Measurements from ENCODE around the gene TOM1L2.
"Not testable (repeated sequence)": the region's sequence is repeated elsewhere in the genome, so short reads cannot be mapped to it uniquely, and the experiment has no call there.

The TOM1L2 gene

DNA sequence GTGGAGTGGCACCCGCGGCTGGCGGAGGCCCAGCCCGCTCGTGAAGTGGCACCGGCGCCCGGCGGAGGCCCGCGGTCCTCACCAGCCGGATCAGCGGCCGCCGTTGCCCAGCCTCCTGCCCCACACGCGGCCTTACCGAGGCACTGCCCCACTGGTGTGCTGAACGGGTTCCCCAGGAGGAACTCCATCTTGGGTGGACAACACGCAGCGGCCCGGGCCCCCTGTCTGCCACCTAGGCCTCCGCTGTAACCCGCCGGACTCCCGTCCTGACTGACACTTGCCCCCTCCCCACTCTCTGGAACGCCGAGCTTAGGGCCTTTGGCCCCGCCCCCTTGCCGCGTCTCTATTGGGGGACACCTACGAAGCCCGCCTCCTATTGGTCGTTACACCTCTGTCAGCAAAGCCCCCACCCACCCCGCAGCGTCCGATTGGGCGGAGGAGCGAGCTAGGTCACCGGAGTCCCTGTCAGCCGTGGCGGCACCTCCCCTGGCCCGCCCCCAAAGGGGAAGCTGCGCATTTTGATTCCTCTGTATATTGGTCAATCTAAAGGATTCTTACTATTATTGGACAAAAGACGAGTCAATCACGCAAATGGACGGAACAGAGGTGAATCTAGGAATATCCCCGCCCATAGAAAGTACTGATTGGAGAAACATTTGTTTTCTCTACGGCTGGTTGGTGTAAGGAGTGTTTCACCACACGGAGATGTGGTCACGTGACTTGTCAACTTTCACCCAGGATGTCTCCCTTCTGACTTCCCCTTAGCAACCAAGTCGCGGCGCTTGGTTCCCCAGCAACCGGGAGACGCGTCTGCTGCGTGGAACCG, at the start of gene TOM1L2, which contains the start of gene DRC3:
Gene TOM1L2 (minus strand): TSS at position 275 of the 826 bp plus-strand sequence. CDS start 87 bp downstream, at position 188.
Gene DRC3 (plus strand): TSS at position 737 of the 826 bp plus-strand sequence. CDS start 4,737 bp downstream, outside the sequence.
- peak; percentile 100 for DNase-seq

GRCh38 chr17:18021372-18021771, 49.2 kb upstream of the TOM1L2 start:
- DNase-seq: no peak

DNA sequence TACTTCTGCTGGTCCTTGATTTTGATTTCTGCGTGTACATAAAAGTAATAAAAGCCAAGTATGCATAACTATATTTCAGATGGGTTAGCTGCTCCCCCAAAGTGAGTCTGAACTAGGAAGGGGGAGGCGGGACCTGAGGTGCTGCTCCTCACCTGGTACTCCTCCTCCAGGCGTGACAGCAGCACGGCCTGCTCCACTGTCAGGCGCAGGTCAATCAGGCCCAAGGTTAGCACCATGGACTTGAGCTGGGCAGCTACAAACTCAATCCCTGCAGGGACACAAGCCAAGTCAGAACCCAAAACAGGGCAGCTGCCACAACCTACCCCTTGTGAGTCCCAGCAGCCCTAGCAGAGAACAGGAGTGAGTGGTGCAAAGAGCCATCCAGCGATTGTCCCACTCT, 48.8 kb upstream of the TOM1L2 start:
- no peak for DNase-seq

- no peak for DNase-seq
These were observed 47.6 kb upstream of the TOM1L2 start for GRCh38 chr17:18019838-18020154.

GRCh38 chr17:18018411-18018921, 46.3 kb upstream of the TOM1L2 start:
- DNase-seq: no peak

DNA sequence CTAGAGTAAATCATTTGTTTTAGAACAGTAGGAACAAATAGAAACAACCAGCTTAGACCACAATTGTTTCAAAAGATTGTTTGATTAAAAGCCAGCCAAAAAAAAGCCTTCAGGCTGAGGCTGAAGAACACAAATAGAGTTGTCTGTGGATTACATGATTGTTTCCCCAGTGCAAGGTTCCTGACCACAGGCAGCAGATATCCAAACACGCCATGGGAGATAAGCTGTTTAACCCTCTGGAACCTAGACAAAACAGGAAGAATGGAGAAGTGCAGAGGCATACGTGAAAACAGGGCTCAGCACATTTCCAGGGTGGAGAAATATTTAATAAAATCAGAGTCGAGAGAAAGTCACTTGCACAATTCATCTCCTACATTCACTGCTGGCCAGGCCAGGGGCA, 45.8 kb upstream of the TOM1L2 start:
- DNase-seq: no peak

GRCh38 chr17:18016426-18016825, 44.2 kb upstream of the TOM1L2 start:
- DNase-seq: no peak

DNA sequence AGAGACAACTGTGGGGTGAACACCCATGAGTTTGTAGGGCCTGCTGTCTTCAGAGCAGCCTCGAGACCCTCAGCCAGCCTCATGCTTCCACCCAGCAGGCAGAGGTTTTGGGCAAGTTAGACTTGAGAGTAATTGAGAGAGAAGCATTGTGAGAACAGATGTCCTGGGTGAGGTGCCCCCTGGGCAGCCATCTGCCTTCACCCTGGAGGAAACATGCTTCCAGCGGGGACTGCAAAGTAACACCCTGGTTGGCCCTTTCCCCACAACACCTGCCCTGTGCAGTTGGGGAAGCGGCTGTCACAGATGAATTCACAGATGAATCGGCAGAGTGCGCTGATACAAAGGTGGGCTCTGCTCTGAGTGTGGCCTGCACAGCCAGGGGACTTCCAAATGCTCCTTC, 43.4 kb upstream of the TOM1L2 start:
- DNase-seq: no peak

GRCh38 chr17:18014006-18014405, 41.8 kb upstream of the TOM1L2 start:
- DNase-seq: no peak

DNA sequence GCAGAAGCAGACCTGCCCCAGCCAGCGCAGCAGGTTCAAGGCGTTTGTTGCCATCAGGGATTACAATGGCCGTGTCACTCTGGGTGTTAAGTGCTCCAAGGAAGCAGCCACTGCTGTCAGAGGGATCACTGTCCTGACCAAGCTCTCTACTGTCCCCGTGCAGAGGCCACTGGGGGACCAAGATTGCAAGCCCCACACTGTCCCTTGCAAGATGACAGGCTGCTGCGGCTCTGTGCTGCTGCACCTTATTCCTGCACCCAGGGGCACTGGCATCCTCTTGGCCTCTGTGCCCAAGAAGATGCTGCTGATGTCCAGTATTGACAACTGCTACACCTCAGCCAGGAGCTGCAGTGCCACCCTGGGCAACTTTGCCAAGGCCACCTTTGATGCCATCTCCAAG, 39.1 kb upstream of the TOM1L2 start:
- no peak for DNase-seq

GRCh38 chr17:18009609-18010420, 37.6 kb upstream of the TOM1L2 start:
- DNase-seq: no peak

- DNase-seq: peak; percentile 72
These were observed 36.5 kb upstream of the TOM1L2 start for GRCh38 chr17:18008496-18009268.

DNA sequence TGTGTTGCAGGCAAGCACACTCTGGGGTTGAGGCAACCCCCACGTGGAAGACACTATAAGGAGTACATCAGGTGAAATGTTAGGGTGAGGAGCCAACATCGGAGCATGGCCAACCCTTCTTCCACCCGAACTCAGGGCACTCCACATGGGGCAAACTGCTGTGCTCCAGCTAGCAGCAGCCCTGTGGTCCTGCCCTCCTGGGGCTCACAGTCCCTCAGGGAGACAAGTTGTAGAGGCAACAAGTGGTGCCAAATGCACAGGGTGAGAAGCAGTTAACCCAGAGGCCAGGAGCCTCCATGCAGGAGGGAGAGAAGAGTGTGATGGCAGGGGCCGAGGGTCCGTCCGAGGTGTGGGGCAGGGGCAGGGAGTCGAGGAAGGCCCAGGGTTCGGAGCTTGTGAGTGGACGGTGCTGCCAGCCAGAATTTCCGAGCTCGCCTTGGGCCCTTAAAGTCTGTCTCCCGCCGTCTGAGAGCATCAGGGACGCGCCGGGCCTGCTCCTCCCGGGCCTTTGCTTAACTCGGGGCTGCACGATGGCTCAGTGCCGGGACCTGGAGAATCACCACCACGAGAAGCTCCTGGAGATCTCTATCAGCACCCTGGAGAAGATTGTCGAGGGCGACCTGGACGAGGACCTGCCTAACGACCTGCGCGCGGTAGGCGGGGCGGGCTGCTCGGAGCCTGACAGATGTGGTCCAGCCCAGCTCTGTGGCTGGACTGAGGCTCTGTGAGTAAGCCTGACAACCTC, 34.5 kb upstream of the TOM1L2 start:
- DNase-seq: no peak

- no peak for DNase-seq
These were observed 33.3 kb upstream of the TOM1L2 start for GRCh38 chr17:18005496-18005895.

DNA sequence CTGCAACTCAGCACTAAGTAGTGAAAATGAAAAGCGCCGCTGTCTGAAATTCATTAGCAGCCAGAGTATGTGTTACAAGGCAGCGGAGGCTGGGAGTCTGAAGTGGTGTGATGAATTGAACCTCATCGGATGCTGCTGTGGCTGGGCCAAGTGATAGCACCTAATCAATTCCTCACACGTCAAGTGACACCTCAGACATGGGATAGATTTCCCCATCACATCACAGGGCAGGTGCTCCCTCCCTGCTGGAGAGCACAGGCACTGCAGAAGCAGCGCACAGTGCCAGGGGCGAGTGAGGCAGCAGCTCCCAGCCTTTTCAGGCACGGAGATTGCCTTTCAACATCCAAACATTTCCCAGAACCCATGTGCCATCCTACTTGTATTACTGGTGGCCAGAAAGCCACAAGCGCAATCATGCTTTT, 32.7 kb upstream of the TOM1L2 start:
- DNase-seq: no peak

DNA sequence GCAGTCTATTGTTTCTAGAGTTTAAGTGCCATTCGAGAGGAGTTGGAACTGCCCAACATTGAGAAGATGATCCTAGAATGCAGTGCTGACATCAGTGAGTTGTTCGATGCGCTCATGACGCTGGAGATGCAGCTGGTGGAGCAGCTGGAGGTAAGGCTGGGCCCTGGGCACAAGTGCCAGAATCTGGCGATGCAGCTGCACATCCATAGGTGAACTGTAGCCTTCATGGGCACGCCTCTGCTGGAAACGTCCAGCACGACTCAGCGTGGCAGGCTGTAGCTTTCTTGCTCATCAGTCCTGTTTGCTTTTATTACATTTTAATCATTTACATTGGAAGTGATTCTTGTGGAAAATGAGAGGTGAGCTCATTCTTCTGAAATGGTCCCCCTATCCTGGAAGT, 32.1 kb upstream of the TOM1L2 start:
- no peak for DNase-seq

DNA sequence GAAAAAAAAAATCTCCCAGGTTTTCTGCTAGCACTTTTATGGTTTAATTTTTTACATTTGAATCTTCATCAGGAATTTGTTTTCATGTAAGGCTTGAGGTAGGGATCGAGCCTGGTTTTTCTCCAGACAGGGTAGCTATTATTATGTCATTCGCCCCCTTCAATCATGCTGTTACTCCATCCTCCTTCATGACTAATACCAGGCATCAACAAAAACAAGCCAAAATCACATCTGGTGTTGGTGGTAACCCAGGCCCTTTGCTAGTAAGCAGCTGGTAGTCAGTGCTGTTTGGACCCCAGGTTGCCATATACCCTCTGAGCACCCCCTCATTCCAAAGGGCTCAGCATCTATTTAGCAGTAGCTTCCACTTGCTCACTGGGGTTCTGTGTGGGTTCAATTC, 30.0 kb upstream of the TOM1L2 start:
- DNase-seq: no peak

GRCh38 chr17:18000030-18000408, 27.8 kb upstream of the TOM1L2 start:
- DNase-seq: no peak

DNA sequence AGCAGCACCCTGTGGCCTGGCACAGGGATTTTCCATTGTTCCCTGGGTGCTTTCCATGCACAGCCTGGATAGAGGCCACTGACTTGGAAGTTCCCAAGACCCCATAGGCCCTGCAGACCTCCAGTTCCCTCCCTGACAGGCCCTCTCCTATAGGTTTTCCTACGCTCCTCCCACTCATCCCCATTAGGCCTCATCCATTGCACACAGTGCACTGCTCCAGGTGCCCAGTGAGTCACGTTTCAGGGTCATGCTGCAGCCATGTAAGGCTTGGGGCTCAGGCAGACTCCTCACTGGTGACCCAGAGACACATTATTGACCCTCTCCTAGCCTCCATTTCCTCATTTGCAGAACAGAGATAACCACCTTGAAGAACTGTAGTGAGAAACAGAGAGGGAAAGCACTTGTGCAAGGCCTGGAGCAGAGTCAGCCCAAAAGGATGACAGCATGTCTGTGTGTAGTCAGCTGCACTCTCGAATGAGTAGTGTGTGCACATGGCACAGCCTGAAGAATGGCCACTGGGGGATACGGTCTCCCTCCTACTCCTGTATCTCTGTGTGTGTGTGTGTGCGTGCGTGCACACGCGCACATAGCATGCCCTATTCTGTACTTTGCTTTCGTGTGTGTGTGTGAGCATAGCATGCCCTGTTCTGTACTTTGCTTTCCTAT, 27.3 kb upstream of the TOM1L2 start:
- DNase-seq: peak; percentile 27

DNA sequence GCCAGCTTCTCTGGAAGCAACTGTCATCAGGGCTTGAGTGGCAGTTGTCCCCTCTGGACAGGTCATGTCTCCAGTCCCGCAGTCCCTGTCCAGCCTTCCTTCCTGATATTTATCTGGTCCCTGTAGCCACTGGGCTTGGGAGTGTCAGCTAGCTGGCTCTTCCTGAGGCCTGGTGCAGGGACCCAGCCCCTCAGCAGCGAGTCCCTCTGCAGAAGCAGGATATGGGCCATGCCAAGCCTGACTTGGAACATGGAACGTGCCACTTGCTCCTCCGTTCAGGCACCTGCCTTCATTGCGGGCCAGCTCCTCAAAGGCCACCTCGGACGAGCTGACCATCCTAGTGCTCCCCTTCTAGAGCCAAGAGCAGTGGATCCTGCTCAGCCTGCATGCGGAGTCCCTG, 26.7 kb upstream of the TOM1L2 start:
- DNase-seq: no peak

- not testable (repeated sequence) for DNase-seq
These were observed 23.7 kb upstream of the TOM1L2 start for GRCh38 chr17:17995887-17996286.
